ENCODE measurements around the gene CACFD1. TPM values are rescaled to one million over a fixed set of nuclear protein-coding genes. Genes with fewer than 3 reads are reported as not detected.

The CACFD1 gene
- total RNA-seq, 1 experiment from 2014 or later, result 6.9 TPM

DNA sequence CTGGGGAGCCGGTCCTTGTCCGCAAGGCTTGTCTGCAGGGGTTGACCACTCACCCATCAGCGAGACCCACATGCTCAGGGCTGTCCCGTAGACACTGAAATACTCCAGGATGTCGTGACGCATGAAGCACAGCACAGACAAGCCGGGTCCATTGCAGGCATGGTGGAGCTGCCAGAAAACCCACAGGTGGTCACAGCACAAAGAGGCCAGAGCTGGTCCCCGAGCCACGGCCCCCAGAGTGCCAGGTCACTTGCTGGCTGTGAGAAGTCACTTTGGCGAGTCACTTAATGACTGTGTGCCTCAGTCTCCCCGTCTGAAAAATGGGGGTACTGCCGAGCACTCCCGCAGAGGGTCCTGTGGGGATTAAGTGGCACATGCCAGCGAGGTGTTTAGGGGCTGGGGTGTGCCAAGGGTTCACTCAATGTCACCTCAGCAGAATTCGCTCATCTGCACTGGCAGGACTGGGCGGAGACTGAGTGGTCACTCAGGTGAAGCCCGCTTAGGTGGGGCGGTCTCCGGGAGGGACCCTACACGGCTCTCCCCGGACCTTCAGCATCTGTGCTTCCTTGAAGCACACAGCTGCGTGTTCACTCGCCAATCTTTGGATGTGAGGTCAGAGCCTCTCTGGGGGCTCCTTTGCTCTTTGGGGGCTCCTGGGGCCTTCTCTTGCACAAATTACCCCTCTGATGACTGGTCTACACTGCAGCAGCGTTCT is 60.5 kb downstream of the CACFD1 start (continued):
- TF ChIP-seq, protein P1, sequence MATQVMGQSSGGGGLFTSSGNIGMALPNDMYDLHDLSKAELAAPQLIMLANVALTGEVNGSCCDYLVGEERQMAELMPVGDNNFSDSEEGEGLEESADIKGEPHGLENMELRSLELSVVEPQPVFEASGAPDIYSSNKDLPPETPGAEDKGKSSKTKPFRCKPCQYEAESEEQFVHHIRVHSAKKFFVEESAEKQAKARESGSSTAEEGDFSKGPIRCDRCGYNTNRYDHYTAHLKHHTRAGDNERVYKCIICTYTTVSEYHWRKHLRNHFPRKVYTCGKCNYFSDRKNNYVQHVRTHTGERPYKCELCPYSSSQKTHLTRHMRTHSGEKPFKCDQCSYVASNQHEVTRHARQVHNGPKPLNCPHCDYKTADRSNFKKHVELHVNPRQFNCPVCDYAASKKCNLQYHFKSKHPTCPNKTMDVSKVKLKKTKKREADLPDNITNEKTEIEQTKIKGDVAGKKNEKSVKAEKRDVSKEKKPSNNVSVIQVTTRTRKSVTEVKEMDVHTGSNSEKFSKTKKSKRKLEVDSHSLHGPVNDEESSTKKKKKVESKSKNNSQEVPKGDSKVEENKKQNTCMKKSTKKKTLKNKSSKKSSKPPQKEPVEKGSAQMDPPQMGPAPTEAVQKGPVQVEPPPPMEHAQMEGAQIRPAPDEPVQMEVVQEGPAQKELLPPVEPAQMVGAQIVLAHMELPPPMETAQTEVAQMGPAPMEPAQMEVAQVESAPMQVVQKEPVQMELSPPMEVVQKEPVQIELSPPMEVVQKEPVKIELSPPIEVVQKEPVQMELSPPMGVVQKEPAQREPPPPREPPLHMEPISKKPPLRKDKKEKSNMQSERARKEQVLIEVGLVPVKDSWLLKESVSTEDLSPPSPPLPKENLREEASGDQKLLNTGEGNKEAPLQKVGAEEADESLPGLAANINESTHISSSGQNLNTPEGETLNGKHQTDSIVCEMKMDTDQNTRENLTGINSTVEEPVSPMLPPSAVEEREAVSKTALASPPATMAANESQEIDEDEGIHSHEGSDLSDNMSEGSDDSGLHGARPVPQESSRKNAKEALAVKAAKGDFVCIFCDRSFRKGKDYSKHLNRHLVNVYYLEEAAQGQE (IDR thresholded peaks at IDR 0.05; ENCODE audit: low read depth), result no peak
- no peak for TF ChIP-seq ELF1 (IDR thresholded peaks at IDR 0.05; ENCODE audit: borderline replicate concordance, low read depth)

Other genes starting within 250 kb of the CACFD1 start
- 1.2 TPM for gene ABO, start 184.8 kb upstream of the CACFD1 start, total RNA-seq (2021; ENCODE audit: unreplicated experiment)
- gene SURF6, start 123.8 kb upstream of the CACFD1 start, total RNA-seq (2021; ENCODE audit: unreplicated experiment), result 30.1 TPM
- 18.6 TPM for gene MED22, start 111.8 kb upstream of the CACFD1 start, total RNA-seq (2021; ENCODE audit: unreplicated experiment)
- gene RPL7A, start 111.8 kb upstream of the CACFD1 start, total RNA-seq (2021; ENCODE audit: unreplicated experiment), result 2,837 TPM
- 71.7 TPM for gene SURF1, start 103.5 kb upstream of the CACFD1 start, total RNA-seq (2021; ENCODE audit: unreplicated experiment)
- gene SURF2, start 103.4 kb upstream of the CACFD1 start, total RNA-seq (2021; ENCODE audit: unreplicated experiment), result 27.8 TPM
- gene SURF4, start 83.9 kb upstream of the CACFD1 start, total RNA-seq (2021; ENCODE audit: unreplicated experiment), result 134 TPM
- 0.37 TPM for gene STKLD1, start 83.6 kb upstream of the CACFD1 start, total RNA-seq (2021; ENCODE audit: unreplicated experiment)
- gene REXO4, start 42.0 kb upstream of the CACFD1 start, total RNA-seq (2021; ENCODE audit: unreplicated experiment), result 24.6 TPM
- gene ADAMTS13, start 37.6 kb upstream of the CACFD1 start, total RNA-seq (2021; ENCODE audit: unreplicated experiment), result 9.2 TPM
- 10.7 TPM for gene SLC2A6, start 19.1 kb downstream of the CACFD1 start, total RNA-seq (2021; ENCODE audit: unreplicated experiment)
- gene MYMK, start 65.0 kb downstream of the CACFD1 start, total RNA-seq (2021; ENCODE audit: unreplicated experiment), result not detected
- not detected for gene ADAMTSL2, start 74.7 kb downstream of the CACFD1 start, total RNA-seq (2021; ENCODE audit: unreplicated experiment)
- not detected for gene FAM163B, start 149.4 kb downstream of the CACFD1 start, total RNA-seq (2021; ENCODE audit: unreplicated experiment)
- gene DBH, start 176.4 kb downstream of the CACFD1 start, total RNA-seq (2021; ENCODE audit: unreplicated experiment), result not detected